CD8-positive, alpha-beta memory T cell (primary cell): Measurements from ENCODE around the gene GLI1. TPM values are rescaled to one million over a fixed set of nuclear protein-coding genes. Genes with fewer than 3 reads are reported as not detected.
A peak's percentile ranks its signal among the peaks of the same experiment; 100 is the strongest.
"Not testable (repeated sequence)": the region's sequence is repeated elsewhere in the genome, so short reads cannot be mapped to it uniquely, and the experiment has no call there.

Source experiments
- CTCF ChIA-PET: fragments of 350-600 bp; sonication (Branson Sonifier 250); formaldehyde crosslinking; loops from one replicate; lab custom pipeline; 2021; ENCODE audit warnings: antibody characterized with exemption; lab: Charles Lee
- POLR2A ChIA-PET: fragments of 350-600 bp; sonication (Branson Sonifier 250); formaldehyde crosslinking; loops from one replicate; lab custom pipeline; 2021; ENCODE audit warnings: antibody characterized with exemption; lab: Charles Lee
- DNase-seq, 5 donors: peaks; one replicate each; pipeline versions ENCODE4 v3.0.0 to v3.0.0-alpha.2; 2020 to 2022; ENCODE audit warnings: mixed read lengths in 1 of 5
- H3K27ac ChIP-seq: one replicate; pipeline ENCODE4 v1.7.0; 2013; ENCODE audit warnings: low read depth, mild to moderate bottlenecking, low read length, moderate library complexity
- H3K27me3 ChIP-seq: 2 replicates; pipeline ENCODE4 v1.7.0; 2013; ENCODE audit warnings: low read length, mild to moderate bottlenecking; ENCODE audit not compliant: insufficient read depth, poor library complexity, severe bottlenecking
- H3K36me3 ChIP-seq: 2 replicates; pipeline ENCODE4 v1.7.0; 2013; ENCODE audit warnings: mild to moderate bottlenecking, low read length, moderate library complexity; ENCODE audit not compliant: insufficient read depth
- H3K4me1 ChIP-seq: 2 replicates; pipeline ENCODE4 v1.7.0; 2013; ENCODE audit warnings: mild to moderate bottlenecking, low read length, moderate library complexity; ENCODE audit not compliant: insufficient read depth
- H3K4me3 ChIP-seq: 2 replicates; pipeline ENCODE4 v1.7.0; 2013; ENCODE audit warnings: mild to moderate bottlenecking, low read length
- H3K9me3 ChIP-seq: 2 replicates; pipeline ENCODE4 v1.7.0; 2013; ENCODE audit warnings: mild to moderate bottlenecking, low read length
- H3K27ac Mint-ChIP-seq, 8 donors: one replicate each; pipeline ENCODE4 v1.8.0; 2020 to 2021; ENCODE audit warnings: mixed read lengths in 8 of 8, mild to moderate bottlenecking in 6 of 8, inconsistent platforms in 3 of 8, moderate library complexity in 3 of 8
- H3K27me3 Mint-ChIP-seq, 2 donors: one replicate each; pipeline ENCODE4 v1.8.0; 2020 to 2021; ENCODE audit warnings: mixed read lengths in 2 of 2, mild to moderate bottlenecking in 1 of 2, moderate library complexity in 1 of 2
- H3K36me3 Mint-ChIP-seq, 3 donors: one replicate each; pipeline ENCODE4 v1.8.0; 2020 to 2021; ENCODE audit warnings: mixed read lengths in 3 of 3, inconsistent platforms in 1 of 3, mild to moderate bottlenecking in 1 of 3
- H3K4me1 Mint-ChIP-seq, 3 donors: one replicate each; pipeline ENCODE4 v1.8.0; 2020 to 2021; ENCODE audit warnings: mixed read lengths in 3 of 3, inconsistent platforms in 1 of 3, mild to moderate bottlenecking in 1 of 3
- H3K4me3 Mint-ChIP-seq, 7 donors: one replicate each; pipeline ENCODE4 v1.8.0; 2020 to 2021; ENCODE audit warnings: mixed read lengths in 7 of 7, mild to moderate bottlenecking in 6 of 7, moderate library complexity in 4 of 7, inconsistent platforms in 2 of 7
- H3K9me3 Mint-ChIP-seq, 5 donors: one replicate each; pipeline ENCODE4 v1.8.0; 2020 to 2022; ENCODE audit warnings: mixed read lengths in 5 of 5, mild to moderate bottlenecking in 3 of 5, moderate library complexity in 2 of 5, inconsistent platforms in 1 of 5
- polyA plus RNA-seq: library from polyadenylated mRNA; unstranded; fragments of 300-500 nt; fragmentation: Illumina TruSeq; gene quantifications from one replicate; pipeline ENCODE4 v1.2.3, GENCODE V29; 2021
- total RNA-seq, 2 experiments: library from RNA; stranded (reverse); gene quantifications; one replicate each; pipeline ENCODE4 v1.2.3, GENCODE V29; 2021

GLI1 gene
- total RNA-seq = under 1 TPM; 0.55 to 0.75 TPM
- 0.32 TPM for polyA plus RNA-seq

GRCh38 chr12:57459750-57460467 lies at the start of gene GLI1:
GLI1 (plus strand) TSS chr12:57459785; CDS start chr12:57463692, 3,907 bp downstream.
- H3K9me3 Mint-ChIP-seq = no peaks in the 10 kb centered on the region
- Histone ChIP-seq H3K4me3 (peak within 1 kb of the TSS; percentile 92), H3K9me3 (no peaks in the 10 kb centered on the region), H3K36me3 (no peaks in the 10 kb centered on the region), H3K27ac (peak within 1 kb of the TSS; percentile 63), H3K4me1 (peaks cover 33% of the 10 kb centered on the region), H3K27me3 (peaks cover 7% of the 10 kb centered on the region)
- ChIA-PET CTCF (interaction anchor here (0.9 to 7.3 kb wide), 27 partner anchors 9 to 282 kb away, joined by 3 to 167 read pairs (median 5); partner anchors contain the start of genes ARHGAP9, DCTN2, DDIT3 and OS9), POLR2A (interaction anchor here (0.6 to 4.4 kb wide), 7 partner anchors 11 to 161 kb away, joined by 3 to 20 read pairs (median 4); partner anchors contain the start of genes ARHGAP9 and DCTN2)
- DNase-seq = peak in 1 of 5 donors; percentile 25
- peaks cover 6 to 22% of the 10 kb centered on the region in 2 donors for H3K27me3 Mint-ChIP-seq
- peak within 1 kb of the TSS; percentile 91 to 98 (median 97) for H3K27ac Mint-ChIP-seq
- peaks cover 33 to 52% (median 41%) of the 10 kb centered on the region in 3 donors for H3K4me1 Mint-ChIP-seq
- peak within 1 kb of the TSS; percentile 93 to 98 (median 97) for H3K4me3 Mint-ChIP-seq
- peaks cover 0 to 9% (median 0%) of the 10 kb centered on the region in 3 donors for H3K36me3 Mint-ChIP-seq

- Histone ChIP-seq H3K27ac (no peak overlapping the region), H3K4me1 (no peaks in the 10 kb centered on the region), H3K4me3 (no peak overlapping the region), H3K27me3 (no peaks in the 10 kb centered on the region), H3K36me3 (no peaks in the 10 kb centered on the region), H3K9me3 (no peaks in the 10 kb centered on the region)
- peak overlapping the region in 1 of 8 donors; percentile 38 for H3K27ac Mint-ChIP-seq
- ChIA-PET POLR2A (no interaction called here), CTCF (interaction anchor here (0.8 kb wide), 1 partner anchor 48 kb away, joined by 3 read pairs; no protein-coding TSS in a partner anchor)
- H3K9me3 Mint-ChIP-seq = no peaks in the 10 kb centered on the region
- no peak overlapping the region for H3K4me3 Mint-ChIP-seq
- H3K36me3 Mint-ChIP-seq = peaks cover 0 to 22% (median 6%) of the 10 kb centered on the region in 3 donors
- peaks cover 0 to 1% of the 10 kb centered on the region in 2 donors for H3K27me3 Mint-ChIP-seq
- peaks cover 21 to 54% (median 53%) of the 10 kb centered on the region in 3 donors for H3K4me1 Mint-ChIP-seq
- DNase-seq = no peak
Measured at GRCh38 chr12:57410534-57410933, 49.1 kb upstream of the GLI1 start.

GRCh38 chr12:57414160-57414559 lies 45.4 kb upstream of the GLI1 start:
- H3K4me1 ChIP-seq, H3K27ac ChIP-seq, H3K4me3 Mint-ChIP-seq, H3K9me3 ChIP-seq, H3K36me3 ChIP-seq, H3K9me3 Mint-ChIP-seq, DNase-seq, H3K4me3 ChIP-seq, H3K27me3 ChIP-seq, POLR2A ChIA-PET, H3K27me3 Mint-ChIP-seq, H3K27ac Mint-ChIP-seq: not testable (repeated sequence)
- CTCF ChIA-PET = interaction anchor here (0.7 kb wide), 2 partner anchors 44 to 70 kb away, joined by 3 read pairs; no protein-coding TSS in a partner anchor
- Mint-ChIP-seq H3K36me3 (peaks cover 0 to 32% (median 1%) of the 10 kb centered on the region in 3 donors), H3K4me1 (peaks cover 30 to 69% (median 64%) of the 10 kb centered on the region in 3 donors)

GRCh38 chr12:57415088-57415487 lies 44.5 kb upstream of the GLI1 start:
- Mint-ChIP-seq H3K27me3 (peaks cover 0 to 1% of the 10 kb centered on the region in 2 donors), H3K4me3 (no peak overlapping the region), H3K27ac (peak overlapping the region in 3 of 8 donors; percentile 10 to 69 (median 30)), H3K4me1 (peaks cover 35 to 70% (median 62%) of the 10 kb centered on the region in 3 donors), H3K36me3 (peaks cover 0 to 38% (median 2%) of the 10 kb centered on the region in 3 donors), H3K9me3 (no peaks in the 10 kb centered on the region)
- Histone ChIP-seq H3K27ac (no peak overlapping the region), H3K27me3 (no peaks in the 10 kb centered on the region), H3K4me3 (no peak overlapping the region), H3K36me3 (no peaks in the 10 kb centered on the region), H3K4me1 (peaks cover 5% of the 10 kb centered on the region), H3K9me3 (no peaks in the 10 kb centered on the region)
- DNase-seq = no peak
- ChIA-PET POLR2A (no interaction called here), CTCF (no interaction called here)

GRCh38 chr12:57416039-57416996 lies 43.3 kb upstream of the GLI1 start:
- Histone ChIP-seq H3K27ac (no peak overlapping the region), H3K4me3 (no peak overlapping the region), H3K36me3 (peaks cover 4% of the 10 kb centered on the region), H3K27me3 (no peaks in the 10 kb centered on the region), H3K4me1 (peaks cover 5% of the 10 kb centered on the region), H3K9me3 (no peaks in the 10 kb centered on the region)
- Mint-ChIP-seq H3K27me3 (peaks cover 0 to 1% of the 10 kb centered on the region in 2 donors), H3K4me3 (no peak overlapping the region), H3K27ac (peak overlapping the region in 2 of 8 donors; percentile 24 to 73), H3K4me1 (peaks cover 38 to 67% (median 62%) of the 10 kb centered on the region in 3 donors), H3K9me3 (no peaks in the 10 kb centered on the region), H3K36me3 (peaks cover 0 to 42% (median 4%) of the 10 kb centered on the region in 3 donors)
- CTCF ChIA-PET = no interaction called here
- POLR2A ChIA-PET = interaction anchor here (0.5 kb wide), 1 partner anchor 20 kb away, joined by 3 read pairs; no protein-coding TSS in a partner anchor
- DNase-seq = no peak

- no peak for DNase-seq
- Mint-ChIP-seq H3K4me1 (peaks cover 46 to 62% (median 56%) of the 10 kb centered on the region in 3 donors), H3K9me3 (no peaks in the 10 kb centered on the region), H3K36me3 (peaks cover 0 to 41% (median 12%) of the 10 kb centered on the region in 3 donors), H3K27me3 (peaks cover 0 to 1% of the 10 kb centered on the region in 2 donors), H3K27ac (peak overlapping the region in 3 of 8 donors; percentile 0 to 59 (median 42)), H3K4me3 (no peak overlapping the region)
- Histone ChIP-seq H3K27me3 (no peaks in the 10 kb centered on the region), H3K4me3 (no peak overlapping the region), H3K9me3 (no peaks in the 10 kb centered on the region), H3K4me1 (peaks cover 5% of the 10 kb centered on the region), H3K36me3 (peaks cover 11% of the 10 kb centered on the region), H3K27ac (no peak overlapping the region)
- CTCF ChIA-PET = interaction anchor here (0.7 to 1.0 kb wide), 3 partner anchors 11 to 79 kb away, joined by 3 to 5 read pairs (median 3); no protein-coding TSS in a partner anchor
- POLR2A ChIA-PET = no interaction called here
Measured at GRCh38 chr12:57418255-57418654, 41.3 kb upstream of the GLI1 start.

GRCh38 chr12:57419495-57419894 lies 40.1 kb upstream of the GLI1 start:
- Mint-ChIP-seq H3K27ac (peak overlapping the region in 6 of 8 donors; percentile 6 to 61 (median 38)), H3K36me3 (peaks cover 0 to 48% (median 13%) of the 10 kb centered on the region in 3 donors), H3K27me3 (peaks cover 0 to 1% of the 10 kb centered on the region in 2 donors), H3K9me3 (no peaks in the 10 kb centered on the region), H3K4me1 (peaks cover 47 to 66% (median 59%) of the 10 kb centered on the region in 3 donors), H3K4me3 (no peak overlapping the region)
- CTCF ChIA-PET = interaction anchor here (1.0 kb wide), 1 partner anchor 10 kb away, joined by 3 read pairs; no protein-coding TSS in a partner anchor
- Histone ChIP-seq H3K9me3 (no peaks in the 10 kb centered on the region), H3K4me3 (no peak overlapping the region), H3K27me3 (no peaks in the 10 kb centered on the region), H3K4me1 (peaks cover 5% of the 10 kb centered on the region), H3K27ac (no peak overlapping the region), H3K36me3 (peaks cover 11% of the 10 kb centered on the region)
- POLR2A ChIA-PET = no interaction called here
- DNase-seq = no peak
